LoVo (cell line): ENCODE results near the gene SDCBP2.
"Not testable (repeated sequence)": the region's sequence is repeated elsewhere in the genome, so short reads cannot be mapped to it uniquely, and the experiment has no call there.

Experiments used
- DNase-seq: peaks from one replicate; pipeline ENCODE4 v3.0.0-alpha.2; 2016; ENCODE audit warnings: low spot score

SDCBP2 gene

DNA sequence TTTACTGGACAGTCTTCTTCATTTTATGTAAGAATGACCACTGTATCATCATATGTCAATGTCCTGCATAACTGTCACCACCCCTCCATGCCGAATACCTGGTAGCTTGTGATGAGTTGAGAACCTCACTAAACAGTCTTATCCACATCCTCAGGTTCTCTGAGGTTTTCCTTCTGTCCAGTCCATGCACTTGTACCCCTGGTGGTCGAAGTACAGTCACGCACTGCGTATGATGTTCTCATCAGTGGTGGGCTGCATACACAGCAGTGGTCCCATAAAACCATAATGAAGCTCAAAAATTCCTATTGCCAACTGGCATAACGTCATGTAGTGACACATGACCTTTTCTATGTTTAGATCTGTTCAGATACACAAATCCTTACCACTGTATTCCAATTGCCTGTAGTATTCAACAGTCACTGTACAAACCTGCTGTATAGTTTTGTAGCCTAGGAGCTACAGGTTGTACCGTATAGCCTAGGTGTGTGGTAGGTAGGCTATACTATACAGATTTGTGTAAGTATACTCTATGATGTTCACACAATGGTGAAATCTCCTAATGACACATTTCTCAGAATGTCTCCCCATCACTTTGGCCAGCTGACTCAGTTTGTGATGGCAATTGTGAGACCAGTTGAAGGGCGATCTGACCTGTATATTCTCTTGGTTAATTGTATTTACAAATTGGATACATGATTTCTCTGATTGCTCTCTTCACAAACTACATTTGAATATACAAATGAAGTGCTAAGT lies 31.3 kb upstream of the SDCBP2 start:
- DNase-seq, result no peak

DNA sequence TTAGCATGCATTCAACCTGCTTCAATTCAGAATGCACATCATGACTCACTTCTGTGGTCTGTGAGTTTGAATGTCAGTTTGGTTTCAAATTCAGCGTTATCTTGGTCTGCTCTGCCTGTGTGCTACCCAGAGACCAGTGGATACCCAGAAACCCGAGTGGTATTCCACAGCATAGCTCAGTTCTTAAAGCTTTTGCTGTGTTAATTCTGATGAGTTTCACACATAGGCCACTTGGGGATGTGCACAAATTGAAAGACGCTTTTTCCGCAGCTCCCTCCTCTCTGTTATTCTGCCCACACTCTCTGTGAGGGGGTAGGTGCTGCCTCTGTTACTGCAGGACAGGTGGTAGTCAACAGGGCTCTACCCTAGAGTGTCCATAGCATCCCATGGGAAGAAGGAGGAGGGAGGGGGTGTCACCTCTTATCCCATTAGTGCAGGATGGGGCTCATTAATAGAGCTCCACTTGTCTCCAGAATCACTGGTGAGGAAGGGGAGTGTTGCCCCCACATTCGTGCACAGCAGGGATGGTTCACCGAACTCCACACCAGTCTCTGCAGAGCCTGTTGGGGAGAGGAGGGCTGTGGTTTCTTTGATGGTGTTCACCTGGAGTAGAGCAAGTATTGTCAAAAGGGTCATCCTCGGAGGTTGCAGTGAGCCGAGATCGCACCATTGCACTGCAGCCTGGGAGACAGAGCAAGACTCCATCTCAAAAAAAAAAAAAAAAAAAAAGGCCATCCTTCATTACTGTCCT lies 29.2 kb upstream of the SDCBP2 start:
- DNase-seq, result no peak

DNA sequence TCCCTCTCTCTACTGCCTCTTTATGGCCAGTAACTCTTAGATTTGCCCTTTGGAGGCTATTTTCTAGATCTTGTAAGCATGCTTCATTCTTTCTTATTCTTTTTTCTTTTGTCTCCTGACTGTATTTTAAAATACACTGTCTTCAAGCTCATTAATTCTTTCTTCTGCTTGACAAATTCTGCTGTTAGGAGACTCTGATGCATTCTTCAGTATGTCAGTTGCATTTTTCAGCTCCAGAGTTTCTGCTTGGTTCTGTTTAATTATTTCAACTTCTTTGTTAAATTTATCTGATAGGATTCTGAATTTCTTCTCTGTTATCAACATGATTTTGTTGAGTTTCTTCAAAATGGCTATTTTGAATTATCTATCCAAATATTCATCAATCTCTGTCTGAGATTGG lies 25.0 kb upstream of the SDCBP2 start:
- no peak for DNase-seq

DNA sequence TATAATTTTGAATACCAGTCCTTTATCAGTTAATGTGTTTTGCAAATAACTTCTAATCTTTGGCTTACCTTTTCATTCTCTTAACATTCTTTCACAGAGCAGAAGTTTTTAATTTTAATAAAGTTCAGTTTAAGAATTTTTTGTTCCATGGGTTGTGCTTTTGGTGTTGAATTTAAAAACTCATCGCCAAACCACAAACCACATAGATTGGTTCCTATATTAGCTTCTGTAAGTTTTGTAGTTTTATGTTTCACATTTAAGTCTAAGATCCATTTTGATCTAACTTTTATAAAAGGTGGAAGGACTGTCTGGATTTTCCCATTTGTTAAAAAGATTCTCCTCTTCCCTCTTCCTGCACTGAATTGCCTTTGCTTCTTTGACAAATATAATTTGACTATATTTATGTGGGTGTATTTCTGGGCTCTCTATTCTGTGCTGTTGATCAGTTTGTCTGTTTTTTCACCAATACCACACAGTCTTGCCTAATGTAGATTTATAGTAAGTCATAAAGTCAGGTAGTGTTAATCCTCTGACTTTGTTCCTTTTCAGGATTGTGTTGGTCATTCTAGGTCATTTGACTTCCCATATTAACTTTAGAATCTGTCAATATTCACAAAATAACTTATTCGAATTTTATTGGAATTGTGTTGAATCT lies 17.5 kb upstream of the SDCBP2 start:
- no peak for DNase-seq

DNA sequence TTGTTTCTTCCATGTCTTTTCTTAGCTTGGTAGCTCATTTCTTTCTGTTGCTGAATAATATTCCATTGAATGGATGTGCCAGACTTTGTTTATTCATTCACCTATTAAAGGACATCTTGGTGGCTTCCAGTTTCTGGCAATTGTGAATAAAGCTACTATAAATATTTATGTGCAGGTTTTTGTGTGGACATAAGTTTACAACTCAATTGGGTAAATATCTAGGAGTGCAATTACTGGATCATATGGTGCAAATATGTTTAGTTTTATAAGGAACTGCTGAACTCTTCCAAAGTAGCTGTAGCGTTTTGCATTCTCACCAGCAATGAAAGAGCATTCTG lies 16.8 kb upstream of the SDCBP2 start:
- no peak for DNase-seq

DNA sequence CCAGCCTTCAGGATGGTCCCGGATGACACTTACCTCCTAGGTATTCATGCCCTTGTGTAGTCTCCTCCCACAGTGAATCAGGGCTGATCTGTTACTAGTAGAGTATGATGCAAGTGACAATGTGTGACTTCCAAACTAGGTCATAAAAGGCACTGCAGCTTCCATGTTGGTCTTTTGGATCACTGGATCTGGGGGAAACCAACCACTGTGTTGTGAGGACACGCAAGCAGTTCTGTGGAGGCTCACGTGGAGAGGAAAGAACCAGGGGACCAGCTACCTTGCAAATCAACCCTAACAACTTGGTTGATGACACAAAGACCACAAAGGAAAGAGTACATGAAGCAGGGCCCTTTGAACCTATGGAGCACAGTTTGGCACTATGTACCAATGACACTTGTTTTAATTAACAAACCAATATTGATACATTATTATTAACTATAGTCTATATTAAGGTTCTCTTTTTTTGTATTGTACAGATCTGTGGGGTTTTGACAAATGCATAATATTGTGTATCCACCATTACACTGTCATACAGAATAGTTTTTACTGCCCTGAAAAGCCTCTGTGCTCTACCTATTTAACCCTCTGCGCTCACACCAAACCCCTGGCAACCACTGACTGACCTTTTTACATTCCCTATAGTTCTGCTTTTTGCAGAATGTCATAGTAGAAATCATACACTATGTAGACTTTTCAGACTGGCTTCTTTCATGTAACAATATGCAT lies 16.3 kb upstream of the SDCBP2 start:
- DNase-seq, result no peak

DNA sequence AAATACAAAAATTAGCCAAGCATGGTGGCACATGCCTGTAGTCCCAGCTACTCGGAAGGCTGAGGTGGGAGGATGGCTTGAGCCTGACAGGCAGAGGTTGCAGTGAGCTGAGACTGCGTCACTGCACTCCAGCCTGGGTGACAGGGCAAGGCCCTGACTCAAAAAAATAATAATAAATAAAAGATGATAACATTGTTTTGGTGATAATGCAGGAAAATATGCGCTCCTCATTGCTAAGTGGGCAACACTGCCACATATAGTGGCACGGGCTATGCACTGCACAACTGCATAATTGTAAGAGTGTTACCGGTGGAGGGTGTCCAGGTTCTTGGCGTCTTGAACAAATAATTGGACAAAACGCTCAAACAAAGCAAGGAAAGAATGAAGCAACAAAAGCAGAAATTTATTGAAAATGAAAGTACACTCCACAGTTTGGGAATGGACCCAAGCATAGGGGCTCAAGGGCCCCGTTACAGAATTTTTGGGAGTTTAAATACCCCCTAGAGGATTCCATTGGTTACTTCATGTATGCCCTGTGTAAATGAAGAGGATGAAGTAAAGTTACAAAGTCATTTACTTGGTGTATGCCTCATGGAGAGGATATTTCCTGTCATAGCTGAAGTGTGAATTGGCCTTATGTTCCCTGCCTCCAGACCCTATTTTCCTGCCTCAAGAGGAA lies 14.6 kb upstream of the SDCBP2 start:
- not testable (repeated sequence) for DNase-seq

DNA sequence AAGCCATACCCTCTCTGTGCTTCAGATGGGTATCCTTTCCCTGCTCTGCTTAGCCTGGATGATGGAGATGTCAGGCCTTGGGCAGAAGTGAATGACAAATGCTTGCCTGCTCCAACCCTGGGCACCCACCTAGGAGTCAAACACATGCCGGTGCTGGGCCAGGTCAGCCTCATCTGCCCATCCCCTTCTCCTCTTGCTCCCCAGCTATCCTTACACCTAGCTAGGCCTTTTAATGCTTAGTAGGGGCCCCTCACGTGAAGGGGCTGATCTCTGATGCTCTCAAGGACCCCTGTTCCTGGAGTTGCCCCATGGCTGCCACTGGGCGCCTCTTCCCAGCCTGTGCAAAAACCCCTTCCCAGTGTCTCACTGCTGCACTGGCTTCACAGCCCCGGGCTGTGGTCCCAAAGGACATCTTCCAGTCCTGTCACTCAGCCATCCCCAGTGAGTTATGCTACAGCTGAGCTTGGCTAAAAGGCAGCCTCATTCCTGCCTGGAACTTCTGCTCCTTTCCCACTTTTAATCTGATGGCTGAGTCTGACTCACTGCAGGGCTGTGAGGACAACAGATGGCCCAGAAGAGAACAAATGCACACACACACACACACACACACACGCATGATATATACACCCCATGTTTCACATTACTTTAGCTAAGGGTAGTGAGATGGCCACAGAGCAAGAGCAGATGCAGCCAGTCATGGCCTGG lies 12.8 kb upstream of the SDCBP2 start:
- DNase-seq, result no peak

DNA sequence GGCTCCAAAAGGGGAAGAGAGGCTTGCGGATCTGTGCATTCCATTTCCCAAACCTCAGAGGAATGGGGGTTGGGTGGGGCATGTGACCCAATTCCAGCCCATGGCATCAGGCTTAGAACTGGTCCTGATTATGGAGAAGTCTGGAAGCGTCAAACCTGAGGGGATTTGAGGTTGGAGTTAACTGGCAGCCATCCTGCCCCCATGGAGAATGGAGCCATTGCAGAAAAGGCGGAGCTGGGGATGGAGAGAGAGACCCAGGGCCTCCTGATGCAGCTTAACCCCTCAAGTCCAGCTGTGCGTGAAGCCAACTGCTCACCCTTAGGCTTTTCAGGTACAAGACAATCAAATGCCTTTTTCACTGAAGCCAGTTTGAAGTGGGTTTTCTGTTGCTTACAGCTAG lies 9.9 kb upstream of the SDCBP2 start:
- no peak for DNase-seq

DNA sequence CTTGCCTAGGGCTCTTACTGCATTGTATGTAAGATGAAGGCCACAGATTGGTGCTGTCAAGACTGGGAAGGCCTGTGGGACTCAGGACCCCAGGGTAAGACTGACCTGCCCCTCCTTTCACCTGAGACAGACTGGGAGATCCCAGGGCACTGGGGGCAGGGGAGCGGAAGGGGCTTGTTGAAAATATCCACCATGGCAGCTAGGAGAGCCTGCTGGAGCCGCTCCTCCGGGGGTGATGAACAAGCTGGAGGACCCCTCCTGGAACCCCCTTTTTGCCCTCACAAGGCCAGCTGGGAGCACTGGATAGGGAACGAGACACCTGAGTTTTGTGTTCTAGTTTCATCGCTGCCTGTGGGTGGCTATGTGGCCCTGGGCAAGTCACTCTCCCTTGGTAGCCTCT lies 9.2 kb upstream of the SDCBP2 start:
- no peak for DNase-seq

DNA sequence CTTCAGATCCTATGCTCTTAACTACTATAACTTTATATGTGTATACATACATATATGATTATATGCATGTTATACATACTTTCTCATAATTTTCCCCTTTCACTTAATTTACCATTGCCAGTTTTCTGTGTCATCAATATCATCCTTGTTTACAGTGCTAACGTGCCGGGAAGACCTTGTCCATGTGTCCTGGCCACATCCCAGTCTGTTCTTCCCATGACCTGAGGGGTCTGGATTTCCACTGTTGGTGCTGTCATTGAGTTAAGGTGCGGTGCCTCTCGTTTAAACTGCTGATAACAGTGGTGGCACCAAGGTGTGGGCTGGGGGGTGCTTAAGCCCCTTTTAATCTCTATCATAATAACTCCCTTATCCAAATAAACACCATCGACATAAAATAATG lies 8.5 kb upstream of the SDCBP2 start:
- DNase-seq, result no peak

DNA sequence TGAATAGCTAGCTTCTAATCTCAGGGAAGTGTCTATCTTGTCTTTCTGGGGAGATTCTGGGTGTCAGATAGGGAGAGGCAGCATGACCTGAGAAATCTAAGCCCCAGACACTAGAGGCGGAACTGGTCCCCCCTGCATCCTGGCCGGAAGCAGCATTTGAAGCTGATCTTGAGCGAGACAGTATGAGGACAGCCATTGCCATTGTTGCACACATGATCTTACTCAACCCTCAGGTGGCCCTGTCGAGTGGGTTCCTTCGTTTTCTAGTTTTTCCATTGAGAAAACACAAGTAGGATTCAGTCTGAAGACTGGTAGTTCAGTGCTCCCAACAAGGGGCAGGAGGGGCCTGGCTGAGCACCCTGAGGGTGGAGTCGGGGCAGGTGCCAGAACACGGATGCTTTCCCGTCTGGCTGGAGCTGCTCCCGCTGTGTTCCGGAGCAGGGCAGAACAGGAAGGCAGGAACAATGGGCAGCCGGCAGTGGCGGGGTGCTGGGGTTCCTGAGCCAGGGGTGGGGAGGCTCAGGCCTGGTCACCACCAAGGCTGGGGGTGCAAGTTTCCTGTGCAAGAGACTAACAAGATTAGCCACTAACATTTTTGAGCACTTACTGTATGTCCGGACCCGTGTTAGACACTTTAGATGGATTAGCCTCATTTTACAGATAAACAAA lies 7.9 kb upstream of the SDCBP2 start:
- DNase-seq, result no peak

DNA sequence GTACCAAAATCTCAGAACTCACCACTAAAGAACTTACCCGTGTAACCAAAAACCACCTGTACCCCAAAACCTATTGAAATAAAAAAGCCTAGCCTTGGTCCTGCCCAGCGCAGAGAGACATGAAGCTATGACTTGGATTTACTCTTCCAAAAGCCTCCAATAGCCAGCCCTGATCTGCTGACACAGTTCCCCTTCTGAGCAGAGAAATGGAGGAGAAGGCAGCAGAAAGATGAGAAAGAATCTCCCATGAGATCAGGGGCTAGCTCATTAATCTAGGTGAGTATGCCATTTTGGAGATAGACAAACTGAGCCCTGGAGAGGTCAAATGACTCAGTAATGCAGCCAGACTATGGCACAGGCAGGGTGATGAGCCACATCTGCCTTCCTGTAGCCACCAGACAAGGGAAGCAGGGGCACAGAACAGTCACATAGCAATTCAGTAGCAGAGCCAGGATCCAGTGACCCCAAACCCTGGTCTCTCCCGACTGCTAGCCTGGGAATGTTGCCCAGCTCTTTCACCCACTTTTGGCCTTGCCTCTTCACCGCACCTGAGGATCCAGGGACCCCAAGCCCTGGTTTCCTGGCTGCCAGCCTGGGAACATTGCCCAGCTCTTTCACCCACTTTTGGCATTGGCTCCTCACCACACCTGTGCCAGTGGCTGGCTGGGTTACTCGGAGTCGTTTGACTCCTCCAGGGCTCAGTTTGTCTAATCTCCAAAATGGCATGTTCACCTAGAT lies 7.2 kb upstream of the SDCBP2 start:
- no peak for DNase-seq

DNA sequence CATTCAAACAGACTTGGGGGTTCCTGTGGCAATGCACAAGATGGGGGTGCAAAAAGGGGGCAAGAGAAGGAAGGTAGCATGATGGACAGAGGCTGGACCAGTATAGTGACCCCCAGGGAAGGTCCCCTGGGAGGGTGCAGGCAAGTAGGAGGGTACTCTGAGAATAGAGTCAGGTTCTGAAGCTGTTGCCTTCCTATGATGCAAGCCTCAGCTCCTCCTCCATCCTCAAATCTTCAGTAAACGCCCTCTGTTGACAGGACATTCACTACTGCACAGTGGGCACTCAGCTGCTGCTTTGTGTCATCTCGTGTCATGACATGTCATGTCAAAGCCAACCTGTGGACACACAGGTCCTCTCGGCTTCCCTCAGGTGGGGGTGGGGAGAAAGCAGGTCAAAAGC lies 5.8 kb upstream of the SDCBP2 start:
- no peak for DNase-seq

DNA sequence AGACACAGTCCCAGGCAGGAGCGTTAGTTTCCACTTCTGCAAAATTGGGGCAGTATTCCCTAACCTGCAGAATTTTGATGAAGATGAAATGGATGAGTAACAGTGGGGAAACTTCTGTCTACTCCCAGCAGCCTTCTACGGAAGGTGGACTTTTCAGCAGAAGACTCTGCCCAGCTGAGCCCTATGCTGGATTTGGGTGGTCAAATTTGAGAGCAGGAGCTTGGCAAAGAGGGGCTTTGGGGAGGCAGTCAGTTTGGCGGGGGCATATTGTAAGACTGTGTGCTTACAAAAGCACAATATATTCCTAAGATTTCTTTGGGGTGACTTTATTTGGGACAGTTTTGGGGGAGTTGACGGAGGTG lies 5.4 kb upstream of the SDCBP2 start:
- no peak for DNase-seq

DNA sequence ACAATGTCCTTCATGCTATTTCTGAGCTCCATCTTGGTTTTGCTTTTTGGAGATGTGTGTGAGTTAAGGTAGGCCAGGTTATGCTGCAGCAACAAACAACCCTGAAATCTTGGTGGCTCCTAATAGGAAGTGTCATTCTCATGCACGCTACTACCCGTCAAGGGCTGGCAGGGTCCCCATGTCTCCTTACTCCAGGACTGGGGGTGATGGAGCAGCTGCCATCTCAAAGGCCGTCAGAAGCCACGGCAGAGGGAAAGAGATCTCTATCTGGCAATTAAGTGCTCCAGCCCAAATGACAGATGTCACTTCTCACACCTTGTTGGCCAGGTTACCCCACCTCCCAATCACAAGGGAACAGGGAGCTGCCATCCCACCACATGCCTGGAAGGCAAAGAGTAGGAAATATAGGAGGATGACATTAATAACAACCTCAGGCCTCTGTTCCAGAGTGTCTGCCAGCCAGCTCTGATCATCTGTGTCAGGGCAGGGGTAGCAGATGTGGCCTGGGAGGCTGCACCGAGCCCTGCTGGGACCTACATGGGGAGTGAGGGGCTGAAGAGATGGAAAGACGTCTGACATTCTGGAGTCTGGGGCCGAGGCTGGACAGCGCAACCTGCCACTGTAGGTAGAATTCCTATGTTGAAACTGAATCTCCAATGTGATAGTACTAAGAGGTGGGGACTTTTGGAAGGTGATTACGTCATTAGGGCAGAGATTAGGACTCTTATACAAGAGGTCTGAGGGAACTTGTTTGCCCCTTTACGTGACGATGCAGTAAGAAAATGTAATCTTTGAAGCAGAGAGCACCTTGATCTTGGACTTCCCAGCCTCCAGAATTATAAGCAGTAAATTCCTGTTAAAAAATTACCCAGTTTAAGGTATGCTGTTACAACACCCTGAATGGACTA lies 4.8 kb upstream of the SDCBP2 start:
- no peak for DNase-seq

DNA sequence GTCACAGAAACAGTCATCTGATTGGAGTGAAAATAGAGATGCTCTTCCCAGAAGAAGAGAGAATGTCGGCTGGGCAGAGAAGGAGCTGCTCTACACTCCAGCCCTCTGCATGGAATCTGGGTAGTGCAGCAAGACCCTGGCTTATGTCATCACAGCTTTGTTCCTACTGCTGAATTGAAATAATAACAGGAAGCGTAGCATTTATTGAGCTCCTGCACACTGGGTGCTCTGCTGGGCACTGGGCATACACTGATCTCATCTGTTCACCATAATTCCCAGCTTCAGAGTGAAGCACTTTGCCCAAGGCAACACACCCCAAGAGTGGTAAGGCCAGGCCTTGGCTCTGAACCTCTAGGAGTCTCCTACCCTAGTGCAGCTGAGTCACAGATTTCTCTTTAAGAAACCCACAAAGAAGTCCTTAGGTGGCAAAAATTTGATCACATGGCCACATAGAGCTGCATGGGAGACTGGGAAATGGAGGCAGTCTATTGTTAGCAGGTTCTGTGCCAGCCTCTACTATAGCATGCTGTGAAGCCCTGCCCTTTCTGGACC lies 3.9 kb upstream of the SDCBP2 start:
- no peak for DNase-seq

DNA sequence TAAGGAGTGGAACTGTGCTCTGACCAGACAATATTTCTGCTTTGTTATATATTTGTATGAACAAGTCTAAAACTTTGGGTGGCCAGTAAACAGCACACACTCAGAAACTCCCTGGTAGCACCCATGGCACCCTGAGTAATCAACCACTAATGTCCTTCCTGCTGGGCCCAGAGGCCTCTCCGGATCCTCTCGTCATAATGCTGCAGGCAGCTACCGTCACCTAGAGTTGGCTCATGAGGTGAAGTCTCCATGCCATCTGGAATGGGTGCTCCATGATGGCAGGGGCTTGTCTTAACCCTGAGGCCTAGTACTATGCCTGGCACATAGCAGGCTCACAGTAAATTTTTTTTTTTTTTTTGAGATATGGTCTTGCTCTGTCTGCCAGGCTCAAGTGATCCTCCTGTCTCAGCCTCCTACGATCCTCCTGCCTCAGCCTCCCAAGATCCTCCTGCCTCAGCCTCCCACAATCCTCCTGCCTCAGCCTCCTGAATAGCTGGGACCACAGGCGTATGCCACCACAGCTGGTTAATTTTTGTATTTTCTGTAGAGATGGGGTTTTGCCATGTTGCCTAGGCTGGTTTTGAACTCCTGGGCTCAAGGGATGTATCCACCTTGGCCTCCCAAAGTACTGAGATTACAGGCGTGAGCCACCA lies 3.0 kb upstream of the SDCBP2 start:
- no peak for DNase-seq
